HG03558 (cell line): ENCODE measurements around the gene NCKAP5.
A peak's percentile ranks its signal among the peaks of the same experiment; 100 is the strongest.

Source experiments
- ATAC-seq: cut with Tn5 transposase; IDR thresholded peaks from one replicate; pipeline ENCODE4 v1.9.1; 2021; ENCODE audit warnings: moderate number of reproducible peaks; ENCODE audit not compliant: unreplicated experiment; ENCODE audit errors: extremely low read depth

Gene NCKAP5

GRCh38 chr2:133498662-133499585 lies 69.3 kb downstream of the NCKAP5 start:
- ATAC-seq = peak; percentile 79

GRCh38 chr2:133497951-133498565 lies 70.2 kb downstream of the NCKAP5 start:
- ATAC-seq = no peak

GRCh38 chr2:133497270-133497893 lies 70.9 kb downstream of the NCKAP5 start:
- no peak for ATAC-seq

GRCh38 chr2:133496501-133497269 lies 71.6 kb downstream of the NCKAP5 start:
- no peak for ATAC-seq

GRCh38 chr2:133495226-133495625 lies 73.0 kb downstream of the NCKAP5 start:
- ATAC-seq = no peak

GRCh38 chr2:133492719-133493380 lies 75.4 kb downstream of the NCKAP5 start:
- no peak for ATAC-seq

- ATAC-seq = no peak
These were observed 77.8 kb downstream of the NCKAP5 start for GRCh38 chr2:133490411-133490980.

- no peak for ATAC-seq
These were observed 78.4 kb downstream of the NCKAP5 start for GRCh38 chr2:133489641-133490410.

GRCh38 chr2:133489146-133489545 lies 79.1 kb downstream of the NCKAP5 start:
- ATAC-seq = no peak

- no peak for ATAC-seq
These were observed 81.5 kb downstream of the NCKAP5 start for GRCh38 chr2:133486771-133487191.

GRCh38 chr2:133485868-133486267 lies 82.4 kb downstream of the NCKAP5 start:
- no peak for ATAC-seq

- no peak for ATAC-seq
These were observed 83.5 kb downstream of the NCKAP5 start for GRCh38 chr2:133484784-133485183.

- no peak for ATAC-seq
These were observed 84.2 kb downstream of the NCKAP5 start for GRCh38 chr2:133484106-133484505.

- no peak for ATAC-seq
These were observed 85.1 kb downstream of the NCKAP5 start for GRCh38 chr2:133483181-133483580.

GRCh38 chr2:133480707-133481429 lies 87.4 kb downstream of the NCKAP5 start:
- ATAC-seq = no peak

GRCh38 chr2:133477616-133477990 lies 90.7 kb downstream of the NCKAP5 start:
- no peak for ATAC-seq

- ATAC-seq = no peak
These were observed 91.2 kb downstream of the NCKAP5 start for GRCh38 chr2:133476931-133477615.

GRCh38 chr2:133476286-133476685 lies 92.0 kb downstream of the NCKAP5 start:
- no peak for ATAC-seq
